H1 (cell line): Measurements from ENCODE around the gene PJA1. TPM values are rescaled to one million over a fixed set of nuclear protein-coding genes. Genes with fewer than 3 reads are reported as not detected.

ENCODE experiments used
- NRF1 ChIP-seq: IDR thresholded peaks from 2 replicates; pipeline ENCODE4 v1.6.1; 2011; ENCODE audit warnings: mild to moderate bottlenecking, low read depth, low read length, improper control_type of control experiment
- RBBP5 ChIP-seq: IDR thresholded peaks from 2 replicates; pipeline ENCODE4 v1.7.1; 2012; ENCODE audit warnings: low read depth, mild to moderate bottlenecking, inconsistent platforms, low read length, moderate library complexity, borderline replicate concordance
- polyA plus RNA-seq, 7 experiments: library from polyadenylated mRNA; depleted of rRNA in 3 of 7; stranded (reverse) in 5 of 7; unstranded in 2 of 7; fragments of >200 nt in 5 of 7; fragments of 200-250 nt in 2 of 7; gene quantifications; 1 replicate in 5 of 7; 2 replicates in 1 of 7; 4 replicates in 1 of 7; pipeline versions ENCODE4 v1.2.1 to v1.2.3, GENCODE V29; 2011 to 2013; ENCODE audit warnings: missing spikeins in 2 of 7, mixed read lengths in 2 of 7
- total RNA-seq: library from RNA; stranded (reverse); fragmentation: NEBNext Ultra II Directional; extraction: Animal tissue kit (Norgen Biotek cat#: 25700); gene quantifications from 2 replicates; pipeline ENCODE4 v1.2.1, GENCODE V29; 2021
- TF ChIP-seq, protein P1 (sequence below), 3 experiments: IDR thresholded peaks; 1 replicate in 2 of 3; 2 replicates in 1 of 3; pipeline versions ENCODE4 v1.5.1 to v1.6.1; 2011; ENCODE audit warnings: low read length in 3 of 3, mild to moderate bottlenecking in 3 of 3, inconsistent platforms in 2 of 3, low read depth in 1 of 3, moderate library complexity in 1 of 3; ENCODE audit not compliant: insufficient read depth in 1 of 3; ENCODE audit errors: control extremely low read depth in 1 of 3

Gene PJA1
- total and polyA plus RNA-seq, 2 of the 8 experiments (the other 6 are each of a cell fraction or from before 2014, with no cell fraction given) = 25.7 to 37.0 TPM

GRCh38 chrX:69117876-69118526 is 47.3 kb downstream of the PJA1 start (continued):
- TF ChIP-seq, protein P1, sequence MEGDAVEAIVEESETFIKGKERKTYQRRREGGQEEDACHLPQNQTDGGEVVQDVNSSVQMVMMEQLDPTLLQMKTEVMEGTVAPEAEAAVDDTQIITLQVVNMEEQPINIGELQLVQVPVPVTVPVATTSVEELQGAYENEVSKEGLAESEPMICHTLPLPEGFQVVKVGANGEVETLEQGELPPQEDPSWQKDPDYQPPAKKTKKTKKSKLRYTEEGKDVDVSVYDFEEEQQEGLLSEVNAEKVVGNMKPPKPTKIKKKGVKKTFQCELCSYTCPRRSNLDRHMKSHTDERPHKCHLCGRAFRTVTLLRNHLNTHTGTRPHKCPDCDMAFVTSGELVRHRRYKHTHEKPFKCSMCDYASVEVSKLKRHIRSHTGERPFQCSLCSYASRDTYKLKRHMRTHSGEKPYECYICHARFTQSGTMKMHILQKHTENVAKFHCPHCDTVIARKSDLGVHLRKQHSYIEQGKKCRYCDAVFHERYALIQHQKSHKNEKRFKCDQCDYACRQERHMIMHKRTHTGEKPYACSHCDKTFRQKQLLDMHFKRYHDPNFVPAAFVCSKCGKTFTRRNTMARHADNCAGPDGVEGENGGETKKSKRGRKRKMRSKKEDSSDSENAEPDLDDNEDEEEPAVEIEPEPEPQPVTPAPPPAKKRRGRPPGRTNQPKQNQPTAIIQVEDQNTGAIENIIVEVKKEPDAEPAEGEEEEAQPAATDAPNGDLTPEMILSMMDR (IDR thresholded peaks at IDR 0.05; ENCODE audit: control extremely low read depth in 1 of 3, insufficient read depth in 1 of 3, low read depth in 1 of 3, low read length in 3 of 3) = no peak
- no peak for TF ChIP-seq NRF1
- no peak for TF ChIP-seq RBBP5
- TF ChIP-seq, all 59 proteins: peak for 0
